HUDEP-2 (cell line): ENCODE data around the gene NDUFB11.
A peak's percentile ranks its signal among the peaks of the same experiment; 100 is the strongest.

Experiments used
- DNase-seq, 76 experiments: peaks; one replicate each; lab custom pipeline; 2025; ENCODE audit not compliant: unreplicated experiment in 76 of 76; lab: John Stamatoyannopoulos, UW

Gene NDUFB11

GRCh38 chrX:47175588-47175980 is 31.1 kb upstream of the NDUFB11 start:
- no peak for DNase-seq

GRCh38 chrX:47174846-47175587 is 30.5 kb upstream of the NDUFB11 start:
- no peak for DNase-seq

- DNase-seq = no peak
These were observed 29.9 kb upstream of the NDUFB11 start for GRCh38 chrX:47174376-47174775.

DNA sequence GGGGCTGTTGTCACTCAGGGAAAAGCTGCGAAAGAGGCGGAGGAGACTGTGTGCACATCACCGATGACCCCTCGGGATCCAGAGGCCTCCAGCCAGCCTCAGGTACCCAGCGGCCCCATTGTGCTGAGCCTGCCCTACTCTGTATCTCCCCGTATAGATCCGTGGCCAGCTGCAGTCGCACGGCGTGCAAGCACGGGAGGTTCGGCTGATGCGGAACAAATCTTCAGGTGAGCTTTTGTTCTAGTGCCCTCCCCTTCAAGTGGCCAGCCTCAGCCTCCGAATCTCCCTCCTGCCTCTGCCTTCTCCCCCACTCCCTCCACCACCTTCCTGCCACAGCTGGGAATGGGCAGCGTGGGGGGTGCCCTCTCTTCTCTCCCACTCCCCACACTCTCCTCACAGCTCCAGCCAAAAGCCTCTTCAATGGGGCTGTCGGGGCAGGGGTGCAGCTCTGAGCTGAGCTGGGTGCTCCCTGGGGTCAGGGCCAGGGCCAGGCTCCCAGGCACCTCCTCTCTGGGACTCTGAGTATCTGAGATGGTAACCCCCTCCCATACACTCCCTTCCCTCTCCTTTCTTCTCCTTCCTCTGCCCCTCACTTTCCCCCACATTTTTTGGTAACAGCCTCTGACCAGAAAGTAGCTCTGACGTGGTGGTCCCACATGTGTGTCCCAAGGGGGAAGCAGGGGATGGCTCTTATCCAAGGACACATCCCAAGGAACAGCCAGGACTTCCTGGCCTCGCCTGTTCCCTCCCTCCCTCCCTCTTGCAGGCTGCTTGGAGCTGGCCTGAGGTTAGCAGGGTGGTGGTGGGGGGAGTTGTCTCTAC is 28.7 kb upstream of the NDUFB11 start:
- no peak for DNase-seq

- no peak for DNase-seq
These were observed 28.0 kb upstream of the NDUFB11 start for GRCh38 chrX:47172549-47172948.

- DNase-seq = no peak
These were observed 27.5 kb upstream of the NDUFB11 start for GRCh38 chrX:47171996-47172395.

DNA sequence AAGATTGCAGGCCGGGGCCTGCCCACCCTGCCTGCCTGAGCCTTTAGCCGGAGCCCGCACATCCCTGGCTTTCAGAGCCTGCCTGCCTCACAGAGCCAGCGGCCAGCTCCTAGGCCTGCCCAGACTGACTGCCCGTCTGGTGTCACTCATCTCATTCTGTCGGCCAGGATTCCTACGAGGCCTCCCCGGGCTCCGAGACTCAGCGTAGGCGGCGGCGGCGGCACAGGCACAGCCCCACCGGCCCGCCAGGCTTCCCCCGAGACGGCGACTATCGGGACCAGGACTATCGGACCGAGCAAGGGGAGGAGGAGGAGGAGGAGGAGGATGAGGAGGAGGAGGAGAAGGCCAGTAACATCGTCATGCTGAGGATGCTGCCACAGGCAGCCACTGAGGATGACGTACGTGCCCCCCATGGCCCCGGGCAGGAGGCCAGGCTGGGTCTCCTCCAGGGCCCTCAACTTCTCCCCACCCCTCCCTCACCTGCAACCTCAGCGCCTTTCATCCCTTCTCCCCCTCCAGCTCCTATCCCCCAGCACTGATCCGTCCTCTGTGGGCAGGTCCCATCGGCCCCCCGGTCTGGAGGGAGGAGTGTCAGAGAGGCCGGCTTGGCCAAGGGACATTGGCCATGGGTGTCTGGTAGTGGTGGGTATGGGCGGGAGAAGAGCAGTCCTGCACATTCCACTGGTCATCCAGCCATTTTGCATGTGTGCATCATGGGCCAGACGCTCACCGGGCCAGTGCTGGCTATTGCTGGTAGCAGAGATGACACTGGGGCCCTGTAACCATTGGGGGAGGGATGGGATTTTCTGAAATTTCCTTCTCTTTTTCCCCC is 26.6 kb upstream of the NDUFB11 start:
- DNase-seq = no peak

DNA sequence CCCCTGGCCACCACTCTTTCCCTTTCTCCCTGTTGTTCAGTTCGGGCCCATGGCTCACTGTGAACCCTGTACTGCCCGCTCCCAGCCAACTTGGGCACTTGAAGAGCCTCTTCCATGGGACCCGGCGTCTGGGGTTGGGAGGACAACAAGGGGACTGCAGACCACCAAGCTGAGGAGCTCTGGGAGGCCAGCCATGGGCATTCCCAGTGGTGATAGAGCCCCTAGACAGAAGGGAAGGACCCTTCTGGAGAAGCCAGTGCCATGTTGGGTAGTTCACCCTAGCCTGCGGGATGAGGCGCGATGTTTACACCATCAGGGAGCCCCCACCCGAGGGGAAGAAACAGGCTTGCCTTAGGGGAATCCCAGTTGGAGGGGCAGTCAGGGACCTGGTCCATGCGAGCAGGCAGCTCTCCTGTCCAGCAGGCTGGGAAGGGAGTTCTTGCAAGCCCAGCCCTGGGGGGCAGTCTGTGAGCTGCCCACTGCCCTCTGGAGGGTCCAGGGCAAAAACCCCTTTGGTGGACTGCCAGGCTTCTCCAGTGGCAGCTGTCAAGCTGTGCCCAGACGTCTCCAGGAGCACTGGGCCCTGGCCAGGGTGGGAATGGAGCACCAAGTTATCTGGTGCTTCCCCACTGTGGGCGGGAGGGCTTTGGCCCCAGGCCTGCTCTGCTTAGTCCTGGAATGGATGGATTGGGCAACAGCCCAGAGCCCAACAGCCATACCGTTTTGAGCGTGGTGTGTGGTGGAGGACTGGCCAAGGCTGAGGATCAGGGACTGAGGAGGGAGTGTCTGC is 25.4 kb upstream of the NDUFB11 start:
- no peak for DNase-seq

DNA sequence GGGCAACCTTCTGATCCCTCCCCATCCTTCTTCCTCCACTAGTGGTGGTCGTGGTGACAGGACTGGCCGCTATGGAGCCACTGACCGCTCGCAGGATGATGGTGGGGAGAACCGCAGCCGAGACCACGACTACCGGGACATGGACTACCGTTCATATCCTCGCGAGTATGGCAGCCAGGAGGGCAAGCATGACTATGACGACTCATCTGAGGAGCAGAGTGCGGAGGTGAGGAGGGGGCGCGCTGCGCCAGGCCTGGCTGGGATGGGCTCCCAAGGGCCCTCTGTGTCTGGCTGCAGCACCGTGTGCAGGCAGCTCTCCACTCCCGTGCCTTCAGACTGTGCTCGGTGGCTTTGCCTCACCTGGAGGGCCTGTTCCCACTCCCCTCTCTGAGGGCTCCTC is 24.8 kb upstream of the NDUFB11 start:
- DNase-seq = no peak

GRCh38 chrX:47168495-47169073 is 24.1 kb upstream of the NDUFB11 start:
- DNase-seq = no peak

DNA sequence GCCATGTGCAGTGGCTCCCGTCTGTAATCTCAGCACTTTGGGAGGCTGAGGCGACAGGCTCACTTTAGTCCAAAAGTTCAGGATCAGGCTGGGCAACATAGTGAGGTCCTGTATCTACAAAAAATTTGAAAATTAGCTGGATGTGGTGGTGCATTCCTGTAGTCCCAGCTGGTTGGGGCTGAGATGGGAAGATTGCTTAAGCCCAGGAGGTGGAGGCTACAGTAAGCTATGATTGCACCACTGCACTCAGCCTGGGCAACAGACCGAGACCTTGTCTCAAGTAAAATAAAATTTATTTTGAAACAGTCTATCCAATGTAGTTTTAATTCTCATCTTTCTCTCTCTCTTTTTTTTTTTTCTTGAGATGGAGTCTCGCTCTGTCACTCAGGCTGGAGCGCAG is 21.6 kb upstream of the NDUFB11 start:
- DNase-seq = no peak

- no peak for DNase-seq
These were observed 19.9 kb upstream of the NDUFB11 start for GRCh38 chrX:47164420-47164819.

DNA sequence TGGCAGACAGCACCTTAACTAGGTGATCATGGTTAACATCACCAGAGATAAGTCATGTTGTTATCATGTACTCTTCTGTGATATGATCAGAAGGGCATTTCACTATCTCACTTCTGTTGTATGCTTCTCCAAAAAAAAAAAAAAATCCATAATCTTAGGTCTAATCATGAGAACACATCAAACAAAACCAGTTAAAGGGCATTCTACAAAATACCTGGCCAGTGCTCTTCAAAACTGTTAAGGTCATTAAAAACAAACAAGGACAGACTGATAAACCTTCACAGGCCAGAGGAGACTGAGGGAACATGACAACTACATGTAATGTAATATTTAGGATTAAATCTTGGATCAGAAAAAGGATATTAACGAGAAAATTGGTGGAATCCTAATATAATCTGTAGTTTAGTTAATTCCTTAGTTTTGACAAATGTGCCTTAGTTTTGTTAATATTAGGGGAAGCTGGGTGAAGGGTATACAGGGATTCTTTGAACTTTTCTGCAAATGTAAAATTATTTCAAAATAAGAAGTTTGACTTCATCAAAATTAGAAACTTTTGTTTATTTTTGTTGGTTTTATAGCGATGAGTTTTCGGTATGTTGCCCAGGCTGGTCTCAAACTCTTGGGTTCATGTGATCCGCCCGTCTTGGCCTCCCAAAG is 18.6 kb upstream of the NDUFB11 start:
- no peak for DNase-seq

GRCh38 chrX:47160781-47161180 is 16.3 kb upstream of the NDUFB11 start:
- no peak for DNase-seq

DNA sequence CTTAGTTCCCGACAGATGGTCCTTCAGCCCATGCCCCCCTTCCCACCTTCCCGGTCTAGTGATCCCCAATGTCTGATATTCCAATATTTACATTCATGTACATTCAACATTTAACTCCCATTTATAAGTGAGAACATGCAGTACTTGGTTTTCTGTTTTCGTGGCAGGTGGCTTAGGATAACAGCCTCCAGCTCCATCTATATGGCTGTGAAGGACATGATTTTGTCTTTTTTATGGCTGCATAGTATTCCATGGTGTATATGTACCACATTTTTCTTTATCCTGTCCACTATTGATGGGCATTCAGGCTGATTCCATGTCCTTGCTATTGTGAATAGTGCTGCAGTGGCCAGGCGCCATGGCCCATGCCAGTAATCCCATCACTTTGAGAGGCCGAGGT is 14.3 kb upstream of the NDUFB11 start:
- DNase-seq = no peak

DNA sequence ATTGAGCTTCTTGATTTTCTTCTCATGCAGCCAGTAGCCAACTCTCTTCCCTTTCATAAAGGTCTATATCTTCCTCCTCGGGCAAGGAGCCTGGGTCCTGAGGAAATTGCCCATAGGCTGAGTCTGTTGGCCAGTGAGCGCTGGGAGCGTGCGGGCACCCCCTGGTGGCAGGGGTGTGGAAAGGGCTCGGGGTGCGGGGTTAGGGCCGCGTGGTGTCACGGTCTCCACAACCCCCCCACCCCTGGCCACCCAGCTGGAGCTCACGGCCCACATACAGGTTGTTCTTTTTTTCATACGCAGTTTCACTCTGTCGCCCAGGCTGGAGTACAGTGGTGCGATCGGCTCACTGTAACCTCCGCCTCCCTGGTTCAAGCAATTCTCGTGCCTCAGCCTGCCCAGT is 13.6 kb upstream of the NDUFB11 start:
- DNase-seq = no peak

GRCh38 chrX:47156611-47157520 is 12.4 kb upstream of the NDUFB11 start:
- no peak for DNase-seq

DNA sequence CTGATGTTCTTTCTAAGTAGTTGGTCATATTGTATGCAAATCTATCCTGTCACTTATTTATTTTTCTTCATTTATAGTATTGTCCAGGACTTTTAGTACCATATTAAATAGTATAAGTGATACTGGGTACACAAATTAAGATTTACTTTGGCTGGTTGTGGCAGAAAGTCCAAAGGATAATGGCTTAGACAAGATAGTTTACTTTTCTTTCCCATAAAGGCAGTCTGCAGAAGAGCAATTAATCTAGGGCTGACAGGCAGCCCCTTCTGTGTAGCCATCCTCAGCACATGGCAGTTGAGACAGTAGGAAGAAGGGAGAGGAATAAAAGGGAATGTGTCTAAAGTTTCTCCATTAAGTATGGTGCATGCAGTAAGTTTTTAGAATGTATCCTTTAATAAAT is 6.9 kb upstream of the NDUFB11 start:
- DNase-seq = no peak

GRCh38 chrX:47148946-47149345 is 4.4 kb upstream of the NDUFB11 start:
- DNase-seq = peak in 1 of 76 experiments; percentile 2
